NCI-H2196 (cell line): ENCODE data around the gene SSTR3.
"Not testable (repeated sequence)": the region's sequence is repeated elsewhere in the genome, so short reads cannot be mapped to it uniquely, and the experiment has no call there.

Source experiments
- DNase-seq: peaks from one replicate; lab custom pipeline; 2025; ENCODE audit not compliant: unreplicated experiment; lab: John Stamatoyannopoulos, UW

The SSTR3 gene

DNA sequence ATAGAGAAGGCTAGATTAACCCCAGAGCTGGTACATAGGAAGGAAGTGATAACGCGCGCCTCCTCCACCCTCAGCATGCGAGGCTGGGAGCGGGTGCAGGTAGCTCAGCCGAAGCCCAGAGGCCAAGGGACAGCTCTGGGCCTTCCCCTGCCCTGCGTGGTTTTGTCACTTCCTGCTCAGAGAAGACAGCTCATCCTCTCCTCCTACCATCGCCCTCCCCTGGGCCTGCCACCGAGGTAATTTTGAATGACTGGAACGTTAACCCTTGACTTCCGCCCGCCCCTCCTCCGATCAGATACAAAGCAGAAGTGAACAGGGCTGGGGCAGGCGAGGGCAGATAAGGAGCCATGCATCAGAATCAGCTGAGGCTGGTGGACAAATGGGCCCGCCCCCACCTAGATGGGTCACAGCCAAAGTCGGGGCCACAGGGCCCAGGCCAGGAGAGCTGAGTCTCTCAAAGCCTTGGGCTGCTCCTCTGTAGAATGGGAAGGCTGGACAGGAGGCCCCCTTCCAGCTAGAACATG lies 30.2 kb upstream of the SSTR3 start:
- no peak for DNase-seq

DNA sequence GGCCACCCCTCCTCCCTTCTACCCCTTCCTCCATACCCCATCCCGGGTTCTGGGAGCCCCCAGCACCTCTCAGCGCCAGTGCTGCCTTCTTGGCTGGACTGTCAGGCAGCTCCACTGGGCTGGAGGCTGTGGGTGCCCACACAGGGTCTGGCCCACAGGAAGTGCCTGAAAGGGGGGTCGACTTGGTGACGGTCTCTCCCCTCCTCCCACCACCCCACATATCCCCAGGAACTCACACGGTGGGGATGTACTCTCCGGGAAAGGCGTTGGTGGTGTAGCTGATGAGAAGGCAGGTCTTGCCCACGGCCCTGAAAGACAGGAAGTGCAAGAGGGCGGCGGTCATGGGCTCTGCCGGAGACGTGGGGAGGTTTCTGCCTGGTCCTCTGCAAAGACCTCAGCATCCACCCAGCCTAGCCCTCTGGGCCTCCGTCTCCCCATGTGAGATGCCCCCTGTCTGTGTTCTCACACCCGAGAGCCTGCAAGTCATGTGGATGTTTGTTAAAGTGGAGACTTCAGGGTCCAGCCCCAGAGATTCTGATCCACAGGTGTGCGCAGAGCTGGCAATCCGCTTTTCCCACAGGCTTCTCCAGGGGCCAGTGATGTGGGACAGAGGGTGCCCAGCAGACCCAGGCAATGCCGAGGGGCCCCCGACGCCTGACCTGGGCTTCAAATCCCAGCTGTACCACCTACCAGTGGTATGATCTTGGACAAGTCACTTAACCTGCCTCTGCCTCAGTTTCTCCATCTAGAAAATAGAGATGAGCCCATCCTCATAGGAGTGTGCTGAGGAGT lies 29.3 kb upstream of the SSTR3 start:
- DNase-seq = no peak

DNA sequence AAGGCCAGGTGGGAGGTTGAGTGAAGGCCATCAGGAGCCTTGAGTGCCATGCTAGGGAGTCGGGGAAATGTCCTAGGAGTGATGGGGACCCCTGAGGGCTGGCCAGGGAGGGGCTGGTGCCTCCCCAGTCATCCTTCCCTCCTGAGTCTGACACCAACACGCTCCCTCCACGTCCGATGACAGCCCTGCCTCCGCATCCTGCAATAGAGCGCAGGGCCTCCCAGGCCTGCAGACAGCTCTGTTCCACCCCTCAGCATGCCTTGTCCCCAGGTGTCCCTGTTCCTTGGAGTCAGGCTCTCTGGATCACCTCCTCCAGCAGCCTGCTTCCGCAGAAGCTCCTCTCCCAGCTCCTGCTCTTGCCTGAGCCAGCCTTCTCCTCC lies 28.7 kb upstream of the SSTR3 start:
- no peak for DNase-seq

- no peak for DNase-seq
Observed at GRCh38 chr22:37240240-37240940, 28.1 kb upstream of the SSTR3 start.

DNA sequence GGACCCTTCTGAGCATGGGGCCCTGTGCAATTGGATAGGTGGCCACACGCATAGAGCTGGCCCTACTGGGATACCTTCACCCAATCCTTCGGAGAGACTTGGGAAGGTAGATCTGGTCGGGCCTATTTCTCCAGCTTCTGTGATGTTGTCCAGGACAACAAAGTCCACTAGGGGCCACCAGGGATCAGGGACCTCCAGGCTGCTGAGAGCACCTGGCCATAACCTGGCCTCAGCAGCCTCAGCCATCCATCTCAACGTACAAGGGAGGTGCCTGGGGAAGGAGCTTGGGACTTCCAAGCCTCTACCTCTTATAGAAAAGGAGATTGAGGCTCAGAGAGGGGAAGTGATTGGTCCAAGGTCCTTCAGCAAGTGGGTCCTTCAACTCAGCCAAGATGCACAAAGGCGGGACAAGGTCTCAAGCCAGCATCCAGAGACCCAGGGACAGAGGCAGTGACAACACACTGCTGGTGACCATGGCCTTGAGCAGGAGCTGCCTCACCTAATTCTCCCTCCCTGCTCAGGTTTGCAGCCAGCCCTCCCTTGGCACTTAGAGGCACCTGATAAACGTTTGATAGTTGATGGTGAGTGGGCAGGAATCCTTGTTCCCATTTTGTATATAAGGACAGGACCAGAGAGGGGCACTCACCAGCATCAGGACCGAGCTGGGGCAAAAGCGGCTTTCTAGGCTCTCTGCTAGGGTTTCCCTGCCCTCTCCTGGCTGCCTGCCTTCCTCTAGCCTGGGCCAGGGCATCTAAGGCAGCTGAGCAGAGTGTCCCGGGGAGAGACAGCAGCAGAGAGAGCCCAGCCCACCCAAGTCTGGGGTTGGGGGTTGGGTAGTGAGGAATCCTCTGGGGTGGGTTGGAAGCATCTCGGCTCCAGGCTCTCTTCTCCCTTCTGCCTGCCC lies 27.3 kb upstream of the SSTR3 start:
- DNase-seq = no peak

GRCh38 chr22:37237371-37238268 lies 25.3 kb upstream of the SSTR3 start:
- no peak for DNase-seq

DNA sequence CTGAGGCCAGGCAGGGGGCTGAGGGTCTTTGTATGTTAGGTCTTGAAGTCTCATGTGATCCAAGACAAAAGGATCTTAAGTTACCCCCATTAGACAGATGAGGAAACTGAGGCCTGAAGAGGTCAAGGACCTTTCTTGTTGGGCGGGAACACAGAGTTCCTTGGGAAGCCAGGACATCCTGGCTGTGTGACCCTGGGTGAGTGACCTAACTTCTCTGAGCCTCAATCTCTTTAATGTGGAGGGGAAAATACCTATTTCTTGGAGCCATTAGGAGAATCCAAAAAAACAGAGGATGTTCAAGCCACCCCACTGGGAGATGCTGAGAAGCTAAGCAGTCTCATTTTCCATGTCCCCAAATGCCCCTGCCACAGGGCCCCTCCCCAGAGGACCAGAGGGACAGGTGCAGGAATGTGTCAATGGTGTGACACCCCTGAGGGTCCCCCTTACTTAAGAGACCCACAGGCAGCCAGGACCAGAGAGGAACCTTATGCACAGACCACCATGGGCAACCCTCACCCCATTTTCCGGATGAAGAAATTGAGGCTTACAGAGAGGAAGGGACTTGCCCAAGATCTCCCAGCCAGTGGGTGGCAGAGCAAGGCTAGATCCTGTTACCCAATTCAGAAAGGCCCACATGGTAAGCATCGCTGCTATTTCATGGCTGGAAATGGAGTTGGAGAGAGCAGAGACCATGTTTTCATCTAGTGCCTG lies 23.8 kb upstream of the SSTR3 start:
- DNase-seq = no peak

DNA sequence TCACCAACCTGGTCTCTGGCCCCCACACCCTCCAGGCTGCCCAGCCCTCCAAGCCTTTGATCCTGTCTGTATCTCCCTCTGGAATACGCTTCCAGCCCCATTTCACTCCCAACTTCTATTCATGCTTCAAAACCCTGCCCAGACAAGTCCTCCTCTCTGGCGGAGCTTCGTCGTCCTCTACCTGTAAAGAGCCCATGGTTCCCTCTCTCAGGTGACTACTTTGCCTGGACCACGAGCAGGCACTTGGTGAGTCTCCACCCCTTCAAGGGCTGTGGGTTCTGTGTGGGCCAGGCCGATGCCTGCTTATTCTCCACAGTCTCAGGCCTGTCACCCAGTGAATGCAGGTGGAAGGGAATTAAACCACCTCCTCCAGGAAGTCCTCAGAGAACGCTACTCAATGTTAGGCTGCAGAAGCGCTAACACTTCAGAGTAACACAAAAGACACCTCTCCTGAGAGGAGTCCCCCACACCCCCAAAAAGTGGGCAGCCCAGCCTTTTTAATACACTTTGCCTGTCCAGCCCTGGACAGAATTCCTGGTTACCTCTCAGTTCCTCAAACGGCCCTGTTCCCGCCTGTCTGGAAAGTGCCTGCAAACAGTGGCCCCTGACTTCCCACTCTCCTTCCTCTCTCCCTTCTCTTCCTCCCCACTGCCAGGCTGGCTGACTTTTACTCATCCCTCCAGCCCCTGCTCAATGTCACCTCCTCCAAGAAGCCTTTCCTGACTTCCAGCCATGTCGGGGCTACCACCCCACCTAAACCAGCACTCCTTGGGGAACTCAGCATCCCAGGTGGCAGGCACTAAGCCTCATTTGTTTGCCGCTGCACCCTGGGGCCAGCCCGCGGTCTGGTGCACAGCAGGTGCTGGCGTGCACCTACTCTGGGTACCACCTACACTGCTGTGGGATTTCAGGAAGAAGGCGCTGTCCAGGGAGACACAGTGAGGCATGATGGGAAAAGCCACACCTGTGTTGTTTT lies 22.7 kb upstream of the SSTR3 start:
- no peak for DNase-seq

- DNase-seq = no peak
Observed at GRCh38 chr22:37233751-37234631, 21.7 kb upstream of the SSTR3 start.

DNA sequence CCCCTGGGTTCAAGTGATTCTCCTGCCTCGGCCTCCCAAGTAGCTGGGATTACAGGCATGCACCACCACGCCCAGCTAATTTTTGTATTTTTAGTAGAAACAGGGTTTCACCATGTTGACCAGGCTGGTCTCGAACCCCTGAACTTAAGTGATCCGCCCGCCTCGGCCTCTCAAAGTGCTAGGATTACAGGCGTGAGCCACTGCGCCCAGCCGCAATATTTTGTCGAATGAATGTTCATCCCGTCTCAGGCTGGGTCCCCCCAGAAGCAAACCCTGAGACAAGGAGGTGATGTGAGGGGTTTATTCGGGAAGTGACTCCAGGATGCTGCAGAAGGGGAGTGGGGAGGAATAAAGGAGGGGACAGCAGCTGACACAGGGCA lies 21.1 kb upstream of the SSTR3 start:
- not testable (repeated sequence) for DNase-seq

DNA sequence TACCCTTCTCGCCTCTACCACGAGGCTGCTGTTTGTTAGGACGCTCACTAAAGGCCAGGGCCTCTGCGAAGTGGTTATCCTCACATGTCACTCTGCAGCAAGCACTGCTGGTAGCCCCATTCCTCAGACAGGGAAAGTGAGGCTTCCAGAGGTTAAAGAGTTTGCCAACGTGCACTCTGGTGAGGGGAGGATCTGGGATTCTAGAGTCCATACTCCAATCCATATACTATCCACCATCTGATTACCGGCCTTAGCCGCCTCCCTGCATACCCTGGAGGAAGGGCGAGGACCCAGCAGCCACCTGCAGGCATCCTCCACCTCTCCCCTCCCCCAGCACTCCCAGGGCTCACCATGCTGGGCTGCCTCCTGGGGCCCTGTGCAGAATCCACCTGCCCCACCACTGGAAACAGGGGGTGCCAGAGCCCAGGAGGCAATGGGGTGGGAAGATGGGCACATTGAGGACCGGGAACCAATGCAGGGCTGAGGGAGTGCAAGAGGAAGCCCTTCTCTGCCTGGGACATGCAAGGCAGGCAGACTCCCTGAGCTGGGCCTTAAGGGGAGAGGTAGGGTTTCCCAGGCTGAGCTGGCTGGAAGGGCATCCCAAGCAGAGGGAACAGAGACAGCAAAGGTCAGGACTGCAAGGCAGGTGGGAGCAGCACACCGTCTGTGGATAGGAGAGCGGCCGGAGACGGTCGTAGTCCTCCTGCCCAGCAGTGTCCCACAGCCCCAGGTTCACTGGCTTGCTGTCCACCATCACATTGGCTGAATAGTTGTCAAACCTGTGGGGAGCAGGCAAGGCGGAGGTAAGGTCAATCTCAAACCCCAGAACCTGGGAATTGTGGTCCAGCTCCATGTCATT lies 20.1 kb upstream of the SSTR3 start:
- no peak for DNase-seq

GRCh38 chr22:37231406-37232139 lies 19.3 kb upstream of the SSTR3 start:
- no peak for DNase-seq

DNA sequence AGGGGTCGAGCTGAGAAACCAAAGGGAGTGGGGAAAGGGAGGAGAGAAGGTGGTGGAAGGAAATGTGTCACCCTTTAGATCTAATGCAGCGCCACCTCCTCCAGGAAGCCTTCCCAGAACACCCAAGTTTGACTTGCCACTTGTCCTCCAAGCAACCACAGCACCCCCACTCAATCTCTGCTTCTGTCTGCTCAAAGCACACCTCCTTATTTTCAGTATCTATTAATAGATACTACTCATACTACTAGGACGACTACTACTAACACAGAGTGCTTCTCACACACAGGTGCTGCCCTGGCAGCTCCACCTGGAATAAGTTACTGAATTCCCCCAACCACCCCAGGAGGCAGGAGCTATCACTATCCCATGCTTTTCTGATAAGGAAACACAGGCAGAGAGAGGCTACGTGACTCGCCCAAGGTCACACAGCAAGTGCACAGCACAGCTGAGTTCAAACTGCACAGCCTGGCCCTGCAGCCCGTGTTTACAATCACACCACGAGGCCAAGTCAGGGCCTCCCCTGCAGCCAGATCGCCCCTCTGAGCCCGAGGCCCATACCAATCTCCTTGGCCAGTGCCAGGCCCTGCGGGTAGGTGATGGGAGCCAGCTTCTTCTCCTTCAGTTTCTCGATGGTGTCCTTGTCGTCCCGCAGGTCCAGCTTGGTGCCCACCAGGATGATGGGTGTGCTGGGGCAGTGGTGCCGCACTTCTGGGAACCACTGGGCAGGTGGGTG lies 18.6 kb upstream of the SSTR3 start:
- no peak for DNase-seq

DNA sequence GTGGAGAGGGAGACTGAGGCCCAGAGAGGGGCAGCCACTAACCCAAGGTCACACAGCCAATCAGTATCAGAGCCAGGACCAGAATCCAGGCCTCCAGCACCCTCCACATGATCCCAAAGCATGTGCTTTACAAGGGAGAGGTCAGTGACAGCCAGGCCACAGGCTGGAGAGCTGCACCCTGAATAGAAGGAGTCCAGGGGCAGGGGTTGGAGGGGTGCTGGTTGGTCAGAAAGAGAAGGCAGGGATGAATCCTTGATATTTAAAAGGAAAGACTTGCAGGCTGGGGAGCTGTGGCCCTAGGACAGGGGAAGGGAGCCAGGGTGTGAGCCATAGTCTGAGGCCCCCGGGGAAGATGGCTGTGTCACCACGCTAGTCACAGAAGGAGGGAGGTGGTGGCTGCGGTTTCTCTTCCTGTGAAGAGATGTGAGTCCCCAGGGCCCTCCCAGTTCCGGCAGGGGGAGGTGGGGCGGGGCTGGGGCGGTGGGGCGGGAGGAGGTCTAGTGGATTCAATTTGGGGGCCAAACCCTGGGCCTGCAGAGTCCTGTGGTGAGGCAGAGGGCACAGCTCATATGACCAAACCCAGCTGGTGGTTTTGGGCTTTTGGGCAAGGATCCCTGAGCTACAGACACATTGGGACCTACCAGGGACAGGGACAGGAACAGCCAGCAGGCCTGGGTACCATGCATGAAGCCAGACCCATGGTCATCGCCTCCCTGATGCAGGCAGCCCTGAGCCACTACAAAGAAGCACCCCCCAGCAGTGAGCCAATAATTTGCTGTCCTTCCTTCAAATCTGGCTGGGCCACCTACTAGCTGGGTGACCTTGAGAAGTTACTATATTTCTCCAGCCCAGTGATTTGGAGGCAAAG lies 17.8 kb upstream of the SSTR3 start:
- DNase-seq = no peak
